ENCODE measurements around the gene USP32. TPM values are rescaled to one million over a fixed set of nuclear protein-coding genes. Genes with fewer than 3 reads are reported as not detected.
A peak's percentile ranks its signal among the peaks of the same experiment; 100 is the strongest.

Gene USP32
- total and polyA plus RNA-seq, 10 of the 15 experiments (the other 5 are each of a cell fraction or from before 2014, with no cell fraction given), result 7.8 to 37.3 (median 25.5) TPM

DNA sequence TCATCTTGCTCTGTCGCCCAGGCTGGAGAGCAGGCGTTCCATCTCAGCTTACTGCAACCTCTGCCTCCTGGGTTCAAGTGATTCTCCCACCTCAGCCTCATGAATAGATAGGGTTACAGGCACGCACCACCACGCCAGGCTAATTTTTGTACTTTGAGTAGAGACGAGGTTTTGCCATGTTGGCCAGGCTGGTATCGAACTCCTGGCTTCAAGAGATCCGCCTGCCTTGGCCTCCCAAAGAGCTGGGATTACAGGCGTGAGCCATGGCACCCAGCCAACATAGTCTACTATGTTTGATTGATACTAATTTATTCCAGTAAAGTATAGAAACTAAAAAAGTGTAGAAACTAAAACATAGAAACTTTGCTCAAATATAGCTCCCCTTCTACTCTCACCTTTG lies 147.3 kb downstream of the USP32 start:
- peaks cover 2 to 7% of the 10 kb centered on the region in 2 experiments; a peak in 3 of 4 replicates for H3K36me3 ChIP-seq (ENCODE audit: control insufficient read depth in 2 of 2, insufficient read depth in 2 of 2, low read length in 1 of 2)
- H3K9me3 ChIP-seq (replicated peaks; ENCODE audit: control insufficient read depth, insufficient read depth, low read length), result no peaks in the 10 kb centered on the region; the same call in 2 of the 3 replicates
- no TSS peak for BruUV-seq (replicated peaks)
- ChIA-PET CTCF (interaction anchor here (0.6 to 1.8 kb wide), 3 partner anchors 14 to 355 kb away, joined by 3 to 5 read pairs (median 3); partner anchors contain the start of gene PPM1D), POLR2A (interaction anchor here (1.0 kb wide), 1 partner anchor 196 kb away, joined by 3 read pairs; no protein-coding TSS in a partner anchor), SMC1A (ENCODE audit: uncharacterized antibody, unreplicated experiment) (no interaction called here), RAD21 (ENCODE audit: unreplicated experiment) (no interaction called here)
- no peak overlapping the region for H3K4me2 ChIP-seq (ENCODE audit: control insufficient read depth, insufficient read depth)
- no peak overlapping the region for H2AFZ ChIP-seq (ENCODE audit: control insufficient read depth, low read depth, low read length)
- no peaks in the 10 kb centered on the region for H3K27me3 ChIP-seq (replicated peaks in 1 of 2; ENCODE audit: control insufficient read depth in 2 of 2, insufficient read depth in 2 of 2, low read length in 1 of 2)
- WGBS (ENCODE audit: insufficient coverage, insufficient replicate concordance, low lambda C conversion rate, missing lambda C conversion rate), result over 99% methylated on average over 8 of the region's 8 CpGs
- intact Hi-C loops (cut with micrococcal nuclease; ENCODE audit: unreplicated experiment), result no loop called here
- ATAC-seq (no peak), FAIRE-seq (no peak), DNase-seq (ENCODE audit: low read depth, low spot score) (no peak)
- H3K4me3 ChIP-seq, result no peak overlapping the region
- no peaks in the 10 kb centered on the region for H3K4me1 ChIP-seq (ENCODE audit: control insufficient read depth, insufficient read depth, low read length)
- no peak overlapping the region for H3K27ac ChIP-seq (ENCODE audit: control insufficient read depth, insufficient read depth)
- in situ Hi-C loops (cut with MboI), result no loop called here
- H3K79me2 ChIP-seq (ENCODE audit: control insufficient read depth, insufficient read depth, low read length), result no peaks in the 10 kb centered on the region
- TF ChIP-seq, protein P1, sequence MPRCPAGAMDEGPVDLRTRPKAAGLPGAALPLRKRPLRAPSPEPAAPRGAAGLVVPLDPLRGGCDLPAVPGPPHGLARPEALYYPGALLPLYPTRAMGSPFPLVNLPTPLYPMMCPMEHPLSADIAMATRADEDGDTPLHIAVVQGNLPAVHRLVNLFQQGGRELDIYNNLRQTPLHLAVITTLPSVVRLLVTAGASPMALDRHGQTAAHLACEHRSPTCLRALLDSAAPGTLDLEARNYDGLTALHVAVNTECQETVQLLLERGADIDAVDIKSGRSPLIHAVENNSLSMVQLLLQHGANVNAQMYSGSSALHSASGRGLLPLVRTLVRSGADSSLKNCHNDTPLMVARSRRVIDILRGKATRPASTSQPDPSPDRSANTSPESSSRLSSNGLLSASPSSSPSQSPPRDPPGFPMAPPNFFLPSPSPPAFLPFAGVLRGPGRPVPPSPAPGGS (IDR thresholded peaks at IDR 0.05; ENCODE audit: borderline replicate concordance, insufficient read depth, low read depth, low read length, poor library complexity, severe bottlenecking), result no peak
- no peak for TF ChIP-seq SKIL (IDR thresholded peaks at IDR 0.05; ENCODE audit: low read depth, poor library complexity, severe bottlenecking)
- 0 out of 2 replicates have a peak, but pooled peaks have one; percentile 35 for TF ChIP-seq NFXL1 (IDR thresholded peaks at IDR 0.05; ENCODE audit: borderline replicate concordance)
- H3K9ac ChIP-seq (ENCODE audit: control insufficient read depth, insufficient read depth, low read length), result no peak overlapping the region
- H4K20me1 ChIP-seq (ENCODE audit: control insufficient read depth, insufficient read depth), result no peaks in the 10 kb centered on the region

Measured in GM12878 (cell line).